ENCODE measurements around the gene ZNF592. TPM values are rescaled to one million over a fixed set of nuclear protein-coding genes. Genes with fewer than 3 reads are reported as not detected.

ZNF592 gene
- total RNA-seq, 1 experiment from 2014 or later = 34.6 TPM

DNA sequence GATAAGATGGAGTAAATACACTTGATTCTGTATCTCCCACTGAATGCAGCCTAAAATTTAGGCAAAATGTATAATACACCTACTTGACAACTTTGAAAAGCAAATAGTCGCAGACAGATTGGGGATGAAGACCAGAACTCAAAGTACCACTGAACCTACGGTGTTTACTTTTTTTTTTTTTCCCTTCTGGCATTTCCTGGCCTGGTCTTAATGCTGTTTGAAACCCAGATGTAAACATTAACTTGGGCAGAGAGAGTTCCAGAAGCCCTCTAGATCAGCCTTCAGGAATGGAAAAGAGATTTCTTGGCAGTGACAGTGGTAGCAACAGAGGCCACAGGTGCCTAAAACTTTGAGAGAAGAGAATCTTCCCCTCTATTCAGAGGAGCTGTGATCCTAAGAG, 96.6 kb downstream of the ZNF592 start:
- no peaks in the 10 kb centered on the region for H4K20me1 ChIP-seq (ENCODE audit: control insufficient read depth, insufficient read depth, insufficient read length)
- H3K27ac ChIP-seq (ENCODE audit: insufficient read length, low read depth, low read length) = no peak overlapping the region
- no peak for DNase-seq
- Mint-ChIP-seq H3K4me3 (no peak overlapping the region), H3K4me1 (peaks cover 5% of the 10 kb centered on the region in 2 experiments; a peak in 2 of 4 replicates), H3K27me3 (ENCODE audit: low read depth) (no peaks in the 10 kb centered on the region), H3K9me3 (peaks cover 13 to 15% of the 10 kb centered on the region in 2 experiments), H3K27ac (no peak overlapping the region), H3K36me3 (ENCODE audit: insufficient read depth in 1 of 3, low read depth in 3 of 3) (peaks cover 13 to 28% (median 18%) of the 10 kb centered on the region in 3 experiments)
- H4K5ac ChIP-seq (ENCODE audit: insufficient read length, low read depth, low read length) = no peak overlapping the region
- H2BK120ac ChIP-seq (ENCODE audit: low read depth, low read length, poor library complexity, severe bottlenecking) = no peak overlapping the region
- no peak overlapping the region for H3K4ac ChIP-seq (ENCODE audit: low read depth, low read length)
- TF ChIP-seq, protein P1, sequence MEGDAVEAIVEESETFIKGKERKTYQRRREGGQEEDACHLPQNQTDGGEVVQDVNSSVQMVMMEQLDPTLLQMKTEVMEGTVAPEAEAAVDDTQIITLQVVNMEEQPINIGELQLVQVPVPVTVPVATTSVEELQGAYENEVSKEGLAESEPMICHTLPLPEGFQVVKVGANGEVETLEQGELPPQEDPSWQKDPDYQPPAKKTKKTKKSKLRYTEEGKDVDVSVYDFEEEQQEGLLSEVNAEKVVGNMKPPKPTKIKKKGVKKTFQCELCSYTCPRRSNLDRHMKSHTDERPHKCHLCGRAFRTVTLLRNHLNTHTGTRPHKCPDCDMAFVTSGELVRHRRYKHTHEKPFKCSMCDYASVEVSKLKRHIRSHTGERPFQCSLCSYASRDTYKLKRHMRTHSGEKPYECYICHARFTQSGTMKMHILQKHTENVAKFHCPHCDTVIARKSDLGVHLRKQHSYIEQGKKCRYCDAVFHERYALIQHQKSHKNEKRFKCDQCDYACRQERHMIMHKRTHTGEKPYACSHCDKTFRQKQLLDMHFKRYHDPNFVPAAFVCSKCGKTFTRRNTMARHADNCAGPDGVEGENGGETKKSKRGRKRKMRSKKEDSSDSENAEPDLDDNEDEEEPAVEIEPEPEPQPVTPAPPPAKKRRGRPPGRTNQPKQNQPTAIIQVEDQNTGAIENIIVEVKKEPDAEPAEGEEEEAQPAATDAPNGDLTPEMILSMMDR (conservative IDR thresholded peaks at IDR 0.05) = no peak
- H2BK15ac ChIP-seq (ENCODE audit: low read depth, low read length) = no peak overlapping the region
- H3K4me2 ChIP-seq (ENCODE audit: insufficient read depth, insufficient read length, low read length) = no peak overlapping the region
- H4K91ac ChIP-seq (ENCODE audit: insufficient read length, low read depth, low read length) = no peak overlapping the region
- no peaks in the 10 kb centered on the region for H3K4me1 ChIP-seq (ENCODE audit: insufficient read depth, low read length)
- H3T11ph ChIP-seq (ENCODE audit: low read length) = no peak overlapping the region
- no peak overlapping the region for H3K9ac ChIP-seq (ENCODE audit: extremely low read depth, insufficient read length, low read length)
- no peak overlapping the region for H2BK5ac ChIP-seq (ENCODE audit: insufficient read length, low read length)
- H2AK5ac ChIP-seq (ENCODE audit: insufficient read length, low read length) = no peak overlapping the region
- no peak overlapping the region for H2BK20ac ChIP-seq (ENCODE audit: low read depth, low read length, poor library complexity, severe bottlenecking)
- H2AFZ ChIP-seq (ENCODE audit: low read length) = no peak overlapping the region
- H4K8ac ChIP-seq (replicated peaks; ENCODE audit: insufficient read length, low read depth, low read length) = no peak overlapping the region
- no peak overlapping the region for H3K14ac ChIP-seq (ENCODE audit: insufficient read depth, low read length)
- H3K79me1 ChIP-seq (ENCODE audit: insufficient read depth, low read depth, low read length, poor library complexity, severe bottlenecking) = peaks cover 3% of the 10 kb centered on the region
- H2BK12ac ChIP-seq (ENCODE audit: insufficient read length, low read depth, low read length) = no peak overlapping the region
- H3K56ac ChIP-seq (ENCODE audit: insufficient read length, low read depth, low read length) = no peak overlapping the region
- H3K23ac ChIP-seq (ENCODE audit: insufficient read length, low read depth, low read length) = no peak overlapping the region
- H3K79me2 ChIP-seq (ENCODE audit: insufficient read depth, low read length) = no peaks in the 10 kb centered on the region
- WGBS (ENCODE audit: extremely low coverage, insufficient read length, low lambda C conversion rate) = no CpG with 5 or more reads among the region's 2 CpGs
- H3K27me3 ChIP-seq (ENCODE audit: insufficient read depth, low read length) = no peaks in the 10 kb centered on the region
- H3K18ac ChIP-seq (ENCODE audit: insufficient read length, low read depth, low read length) = no peak overlapping the region
- H3K9me3 ChIP-seq (ENCODE audit: control insufficient read depth, low read depth, low read length) = no peaks in the 10 kb centered on the region
- no peaks in the 10 kb centered on the region for H3K23me2 ChIP-seq (ENCODE audit: insufficient read length, low read depth, low read length, poor library complexity, severe bottlenecking)

Data from H9 (cell line).